Loucy (cell line): ENCODE data around the gene FXYD6.

ENCODE experiments used
- CTCF ChIP-seq: fragments of 200-600 bp; sonication (generic); conservative IDR thresholded peaks from 2 replicates; pipeline ENCODE4 v1.5.1; 2014; ENCODE audit warnings: mild to moderate bottlenecking, antibody characterized with exemption, low read length
- EZH2phosphoT487 ChIP-seq: fragments of 200-600 bp; IDR thresholded peaks from 2 replicates; pipeline ENCODE4 v1.6.1; 2018; ENCODE audit warnings: antibody characterized with exemption, mild to moderate bottlenecking, moderate library complexity, borderline replicate concordance

GRCh38 chr11:117900720-117901440 lies 24.4 kb upstream of the FXYD6 start:
- TF ChIP-seq CTCF: no peak
- TF ChIP-seq EZH2phosphoT487: no peak
